Nephron (organoid): ENCODE measurements around the gene OGFRL1.
"Not testable (repeated sequence)": the region's sequence is repeated elsewhere in the genome, so short reads cannot be mapped to it uniquely, and the experiment has no call there.

Experiments
- H3K27ac Mint-ChIP-seq, 3 experiments: 2 replicates each; pipeline ENCODE4 v1.8.0; 2020; ENCODE audit warnings: mixed read lengths in 3 of 3, mild to moderate bottlenecking in 2 of 3, moderate library complexity in 1 of 3
- H3K27me3 Mint-ChIP-seq: 2 replicates; pipeline ENCODE4 v1.8.0; 2021; ENCODE audit warnings: low read depth, mild to moderate bottlenecking, moderate library complexity, mixed read lengths
- H3K36me3 Mint-ChIP-seq: 2 replicates; pipeline ENCODE4 v1.8.0; 2020; ENCODE audit warnings: low read depth, mixed read lengths
- H3K4me1 Mint-ChIP-seq: 2 replicates; pipeline ENCODE4 v1.8.0; 2020; ENCODE audit warnings: mixed read lengths
- H3K4me3 Mint-ChIP-seq, 3 experiments: 2 replicates each; pipeline ENCODE4 v1.8.0; 2020; ENCODE audit warnings: mild to moderate bottlenecking in 3 of 3, mixed read lengths in 3 of 3, moderate library complexity in 2 of 3
- H3K9me3 Mint-ChIP-seq: 2 replicates; pipeline ENCODE4 v1.8.0; 2020; ENCODE audit warnings: mixed read lengths
- CTCF ChIP-seq, 3 experiments: fragments of 200-600 bp; sonication (generic); IDR thresholded peaks; one replicate each; pipeline ENCODE4 v1.5.0; 2021; ENCODE audit warnings: antibody characterized with exemption in 3 of 3; ENCODE audit not compliant: unreplicated experiment in 3 of 3

The OGFRL1 gene

DNA sequence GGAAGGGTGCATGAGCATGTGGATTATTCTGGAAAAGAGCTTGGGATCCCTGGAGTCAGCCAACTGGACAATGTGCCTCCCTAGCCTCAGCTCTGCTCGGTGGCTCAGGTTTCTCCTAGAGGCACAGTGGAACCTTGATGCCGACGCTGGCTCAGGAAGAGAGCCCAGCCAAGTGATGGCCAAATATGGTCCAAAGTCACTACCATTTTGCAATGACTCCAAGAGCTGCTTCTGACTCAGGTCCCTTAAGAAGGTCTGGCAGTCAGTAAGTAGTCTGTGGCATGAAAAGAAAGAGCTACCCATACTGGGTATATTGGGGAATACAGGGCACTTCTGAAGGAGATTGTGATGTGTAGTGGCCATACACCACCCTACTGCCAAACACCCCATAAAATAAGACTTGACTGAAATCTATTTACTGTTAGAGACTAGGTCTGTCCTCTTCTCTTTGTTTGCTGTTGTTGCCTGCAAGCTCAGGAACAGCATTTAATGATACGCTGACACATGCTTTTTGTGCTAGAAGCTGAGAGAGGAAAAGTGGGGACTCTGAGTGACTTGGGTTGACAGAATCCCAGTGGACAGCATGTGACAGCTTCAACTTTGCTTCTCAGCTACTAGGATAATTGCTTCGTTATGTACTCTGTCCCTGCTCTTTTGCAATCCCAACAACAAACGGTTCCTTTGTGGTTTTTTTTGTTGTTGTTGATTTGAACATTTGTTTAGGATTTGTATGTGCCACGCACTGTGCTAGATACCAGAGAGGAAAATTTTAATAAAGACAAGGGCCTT, 30.3 kb upstream of the OGFRL1 start:
- H3K27me3 Mint-ChIP-seq = no peaks in the 10 kb centered on the region
- no peak overlapping the region for H3K4me3 Mint-ChIP-seq
- H3K27ac Mint-ChIP-seq = no peak overlapping the region
- TF ChIP-seq CTCF (IDR thresholded peaks at IDR 0.05; ENCODE audit: unreplicated experiment in 3 of 3) = no peak
- H3K4me1 Mint-ChIP-seq = peaks cover 6% of the 10 kb centered on the region
- no peaks in the 10 kb centered on the region for H3K9me3 Mint-ChIP-seq
- peaks cover 3% of the 10 kb centered on the region for H3K36me3 Mint-ChIP-seq

GRCh38 chr6:71259888-71260604, 28.6 kb upstream of the OGFRL1 start:
- Mint-ChIP-seq H3K4me3 (no peak overlapping the region), H3K27me3 (no peaks in the 10 kb centered on the region), H3K9me3 (peaks cover 6% of the 10 kb centered on the region), H3K36me3 (peaks cover 12% of the 10 kb centered on the region), H3K4me1 (no peaks in the 10 kb centered on the region), H3K27ac (no peak overlapping the region)
- TF ChIP-seq CTCF (IDR thresholded peaks at IDR 0.05; ENCODE audit: unreplicated experiment in 3 of 3) = no peak

DNA sequence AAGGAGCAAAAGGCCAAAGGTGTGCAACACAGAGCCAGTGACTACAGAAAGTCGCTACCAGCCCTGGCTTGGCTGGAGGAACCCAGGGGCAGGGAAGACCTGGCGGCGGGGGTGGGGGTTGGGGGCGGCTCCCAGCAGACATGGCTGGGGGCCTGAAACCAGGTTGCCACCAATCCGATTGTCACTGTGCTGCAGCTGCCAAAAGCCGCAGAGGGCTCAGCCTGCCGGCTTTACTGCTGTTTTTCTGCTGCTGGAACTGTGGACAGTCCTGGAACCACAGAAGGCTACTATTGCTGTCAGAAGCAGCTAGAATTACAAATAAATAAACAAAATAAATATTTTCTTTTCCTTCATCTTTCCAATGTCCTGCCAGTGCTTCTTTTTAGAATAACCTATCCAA, 25.7 kb upstream of the OGFRL1 start:
- Mint-ChIP-seq H3K36me3 (peaks cover 19% of the 10 kb centered on the region), H3K9me3 (peaks cover 11% of the 10 kb centered on the region), H3K27ac (no peak overlapping the region), H3K4me3 (no peak overlapping the region), H3K4me1 (no peaks in the 10 kb centered on the region), H3K27me3 (no peaks in the 10 kb centered on the region)
- no peak for TF ChIP-seq CTCF (IDR thresholded peaks at IDR 0.05; ENCODE audit: unreplicated experiment in 3 of 3)

- not testable (repeated sequence) for H3K27me3 Mint-ChIP-seq, H3K4me3 Mint-ChIP-seq
Measured at GRCh38 chr6:71266392-71266791, 22.2 kb upstream of the OGFRL1 start.

DNA sequence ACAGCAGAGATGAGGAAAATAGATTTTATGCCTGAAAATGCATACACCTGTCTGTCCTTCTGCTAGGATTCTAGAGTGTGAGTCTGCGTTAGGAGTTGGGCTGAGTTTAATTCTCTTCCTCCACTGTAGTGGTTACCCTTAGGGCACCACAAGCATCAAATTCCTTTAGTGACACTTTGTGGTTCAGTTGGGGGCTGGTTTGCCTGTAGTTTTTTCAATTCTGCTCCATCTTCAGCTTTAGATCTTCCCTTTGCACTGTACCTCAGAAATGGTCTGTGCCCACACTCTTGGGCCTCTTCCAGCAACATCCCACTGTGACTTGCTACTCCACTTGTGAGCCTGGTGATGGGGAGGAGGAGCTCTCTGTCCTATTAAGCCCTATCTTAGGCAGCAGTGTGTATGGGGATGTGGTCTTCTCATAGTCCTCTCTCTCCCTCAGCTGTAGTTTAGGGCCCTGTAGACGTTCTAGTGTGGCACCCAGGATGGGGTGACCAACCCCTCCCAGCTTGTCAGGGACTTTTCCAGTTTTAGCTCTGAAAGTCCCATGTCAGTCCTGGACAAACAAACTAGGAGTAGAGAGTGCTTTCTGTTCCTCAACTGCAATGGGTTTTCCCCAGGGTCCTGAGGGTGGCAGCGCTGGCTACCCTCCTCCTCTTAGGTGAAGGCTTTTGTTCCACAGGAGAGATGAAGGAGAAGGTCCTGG, 19.7 kb upstream of the OGFRL1 start:
- peaks cover 60% of the 10 kb centered on the region for H3K36me3 Mint-ChIP-seq
- H3K4me3 Mint-ChIP-seq = no peak overlapping the region
- no peaks in the 10 kb centered on the region for H3K27me3 Mint-ChIP-seq
- TF ChIP-seq CTCF (IDR thresholded peaks at IDR 0.05; ENCODE audit: unreplicated experiment in 3 of 3) = no peak
- H3K9me3 Mint-ChIP-seq = peaks cover 43% of the 10 kb centered on the region
- H3K27ac Mint-ChIP-seq = no peak overlapping the region
- H3K4me1 Mint-ChIP-seq = no peaks in the 10 kb centered on the region

More at GRCh38 chr6:71266392-71266791, 22.2 kb upstream of the OGFRL1 start:
- H3K27ac Mint-ChIP-seq, H3K4me1 Mint-ChIP-seq: not testable (repeated sequence)
- peaks cover 51% of the 10 kb centered on the region for H3K36me3 Mint-ChIP-seq
- H3K9me3 Mint-ChIP-seq = peaks cover 36% of the 10 kb centered on the region

- H3K36me3 Mint-ChIP-seq = peaks cover 19% of the 10 kb centered on the region
Measured at GRCh38 chr6:71277926-71278600, 10.5 kb upstream of the OGFRL1 start.

More at GRCh38 chr6:71277926-71278600, 10.5 kb upstream of the OGFRL1 start:
- no peak for TF ChIP-seq CTCF (IDR thresholded peaks at IDR 0.05; ENCODE audit: unreplicated experiment in 3 of 3)
- Mint-ChIP-seq H3K4me3 (no peak overlapping the region), H3K4me1 (no peaks in the 10 kb centered on the region), H3K27ac (no peak overlapping the region), H3K27me3 (peaks cover 3% of the 10 kb centered on the region), H3K9me3 (peaks cover 9% of the 10 kb centered on the region)
